Activated effector memory CD4-positive, alpha-beta T cell treated with anti-CD3 and anti-CD28 coated beads, Interleukin-2, amount 50 U/mL, for 16 hours (primary cell): Measurements from ENCODE around the gene CD40.
"Not testable (repeated sequence)": the region's sequence is repeated elsewhere in the genome, so short reads cannot be mapped to it uniquely, and the experiment has no call there.

ENCODE experiments used
- DNase-seq: peaks from one replicate; pipeline ENCODE4 v3.0.0-alpha.2; 2020

CD40 gene

GRCh38 chr20:46099491-46100287, 18.4 kb upstream of the CD40 start:
- no peak for DNase-seq

- DNase-seq, result not testable (repeated sequence)
Measured at GRCh38 chr20:46100444-46100843, 17.7 kb upstream of the CD40 start.

- DNase-seq, result no peak
Measured at GRCh38 chr20:46100988-46101387, 17.1 kb upstream of the CD40 start.

- no peak for DNase-seq
Measured at GRCh38 chr20:46101957-46102356, 16.2 kb upstream of the CD40 start.

GRCh38 chr20:46102940-46103339, 15.2 kb upstream of the CD40 start:
- DNase-seq, result no peak

- DNase-seq, result no peak
Measured at GRCh38 chr20:46104262-46104661, 13.9 kb upstream of the CD40 start.

- DNase-seq, result no peak
Measured at GRCh38 chr20:46107061-46107460, 11.1 kb upstream of the CD40 start.

GRCh38 chr20:46108435-46108841, 9.7 kb upstream of the CD40 start:
- DNase-seq, result no peak

GRCh38 chr20:46108976-46109375, 9.1 kb upstream of the CD40 start:
- no peak for DNase-seq

- DNase-seq, result no peak
Measured at GRCh38 chr20:46111028-46111835, 6.9 kb upstream of the CD40 start.

GRCh38 chr20:46111836-46112212, 6.3 kb upstream of the CD40 start:
- no peak for DNase-seq

- no peak for DNase-seq
Measured at GRCh38 chr20:46112430-46113112, 5.5 kb upstream of the CD40 start.

- DNase-seq, result no peak
Measured at GRCh38 chr20:46113113-46113470, 5.0 kb upstream of the CD40 start.

GRCh38 chr20:46114449-46114848, 3.7 kb upstream of the CD40 start:
- no peak for DNase-seq

- no peak for DNase-seq
Measured at GRCh38 chr20:46118481-46119020, 437 bp downstream of the CD40 start.

GRCh38 chr20:46119028-46119546, 973 bp downstream of the CD40 start:
- DNase-seq, result no peak

GRCh38 chr20:46119547-46119946, 1.4 kb downstream of the CD40 start:
- DNase-seq, result no peak

GRCh38 chr20:46120136-46120535, 2.0 kb downstream of the CD40 start:
- DNase-seq, result no peak

- no peak for DNase-seq
Measured at GRCh38 chr20:46121184-46121930, 3.2 kb downstream of the CD40 start.

GRCh38 chr20:46122071-46122470, 4.0 kb downstream of the CD40 start:
- DNase-seq, result no peak

- no peak for DNase-seq
Measured at GRCh38 chr20:46122516-46123481, 4.7 kb downstream of the CD40 start.
